Gastrocnemius medialis (tissue), 4 donors: ENCODE results near the gene TMEM218.

Experiments
- POLR2A ChIP-seq, 2 donors: fragments of 450-650 bp; IDR thresholded peaks; one replicate each; pipeline ENCODE4 v1.6.1; 2017; ENCODE audit warnings: antibody characterized with exemption in 2 of 2, mild to moderate bottlenecking in 2 of 2, moderate library complexity in 2 of 2
- TF ChIP-seq, protein P1 (sequence below), 5 experiments: fragments of 450-650 bp in 3 of 5; fragments of 200-600 bp in 2 of 5; sonication (generic) in 2 of 5; IDR thresholded peaks in 4 of 5; conservative IDR thresholded peaks in 1 of 5; 1 replicate in 4 of 5; 2 replicates in 1 of 5; pipeline ENCODE4 v1.5.1; 2016 to 2019; ENCODE audit warnings: antibody characterized with exemption in 5 of 5, mild to moderate bottlenecking in 3 of 5, moderate library complexity in 3 of 5

DNA sequence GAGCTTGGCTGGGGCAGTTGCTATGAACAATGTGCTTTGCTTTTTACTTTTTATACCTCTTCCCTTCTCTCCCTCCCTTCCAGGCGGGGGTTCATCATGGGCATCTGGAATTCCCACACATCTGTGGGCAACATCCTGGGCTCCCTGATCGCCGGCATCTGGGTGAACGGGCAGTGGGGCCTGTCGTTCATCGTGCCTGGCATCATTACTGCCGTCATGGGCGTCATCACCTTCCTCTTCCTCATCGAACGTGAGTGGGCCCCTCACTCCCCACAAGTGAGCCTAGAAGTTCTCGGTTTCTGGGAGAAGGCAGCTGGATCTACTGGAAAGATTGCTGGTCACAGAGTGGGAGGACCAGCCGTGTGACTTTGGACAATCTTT, 30.9 kb downstream of the TMEM218 start:
- TF ChIP-seq, protein P1, sequence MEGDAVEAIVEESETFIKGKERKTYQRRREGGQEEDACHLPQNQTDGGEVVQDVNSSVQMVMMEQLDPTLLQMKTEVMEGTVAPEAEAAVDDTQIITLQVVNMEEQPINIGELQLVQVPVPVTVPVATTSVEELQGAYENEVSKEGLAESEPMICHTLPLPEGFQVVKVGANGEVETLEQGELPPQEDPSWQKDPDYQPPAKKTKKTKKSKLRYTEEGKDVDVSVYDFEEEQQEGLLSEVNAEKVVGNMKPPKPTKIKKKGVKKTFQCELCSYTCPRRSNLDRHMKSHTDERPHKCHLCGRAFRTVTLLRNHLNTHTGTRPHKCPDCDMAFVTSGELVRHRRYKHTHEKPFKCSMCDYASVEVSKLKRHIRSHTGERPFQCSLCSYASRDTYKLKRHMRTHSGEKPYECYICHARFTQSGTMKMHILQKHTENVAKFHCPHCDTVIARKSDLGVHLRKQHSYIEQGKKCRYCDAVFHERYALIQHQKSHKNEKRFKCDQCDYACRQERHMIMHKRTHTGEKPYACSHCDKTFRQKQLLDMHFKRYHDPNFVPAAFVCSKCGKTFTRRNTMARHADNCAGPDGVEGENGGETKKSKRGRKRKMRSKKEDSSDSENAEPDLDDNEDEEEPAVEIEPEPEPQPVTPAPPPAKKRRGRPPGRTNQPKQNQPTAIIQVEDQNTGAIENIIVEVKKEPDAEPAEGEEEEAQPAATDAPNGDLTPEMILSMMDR (IDR thresholded peaks at IDR 0.05 in 4 of 5, conservative IDR thresholded peaks at IDR 0.05 in 1 of 5), result no peak
- no peak for TF ChIP-seq POLR2A (IDR thresholded peaks at IDR 0.05)
